Mesodermal cell (in vitro differentiated cells): ENCODE data around the gene ESAM. TPM values are rescaled to one million over a fixed set of nuclear protein-coding genes. Genes with fewer than 3 reads are reported as not detected.

ENCODE experiments used
- H3K27ac ChIP-seq: 2 replicates; pipeline ENCODE4 v1.7.0; 2013; ENCODE audit warnings: mild to moderate bottlenecking, low read depth, low read length, moderate library complexity; ENCODE audit not compliant: severe bottlenecking
- H3K36me3 ChIP-seq: 2 replicates; pipeline ENCODE4 v1.7.1; 2013; ENCODE audit warnings: mild to moderate bottlenecking, low read length, moderate library complexity; ENCODE audit not compliant: control insufficient read depth, insufficient read depth
- H3K4me1 ChIP-seq: one replicate; pipeline ENCODE4 v1.7.1; 2013; ENCODE audit warnings: mild to moderate bottlenecking, low read length; ENCODE audit not compliant: insufficient read depth, control insufficient read depth, poor library complexity, severe bottlenecking
- H3K4me3 ChIP-seq: 2 replicates; pipeline ENCODE4 v1.7.0; 2013; ENCODE audit warnings: low read length, control low read depth, mild to moderate bottlenecking; ENCODE audit not compliant: insufficient read depth, poor library complexity, severe bottlenecking; ENCODE audit errors: extremely low read depth
- H3K9me3 ChIP-seq: 2 replicates; pipeline ENCODE4 v1.7.1; 2013; ENCODE audit warnings: mild to moderate bottlenecking, low read length, moderate library complexity; ENCODE audit not compliant: control insufficient read depth
- WGBS, 2 experiments: methylation state at CpG; one replicate each; pipeline ENCODE4 v1.1.5; 2013; ENCODE audit warnings: missing lambda C conversion rate in 2 of 2; ENCODE audit not compliant: insufficient coverage in 2 of 2; 5-methylcytosine and 5-hydroxymethylcytosine counted together
- polyA plus RNA-seq, 2 experiments: library from polyadenylated mRNA; stranded (reverse); fragments of 50-300 nt; gene quantifications; one replicate each; pipeline ENCODE4 v1.2.3, GENCODE V29; 2013

Gene ESAM
- 97.5 TPM for polyA plus RNA-seq (2013, experiment 1 of 2)
- polyA plus RNA-seq (2013, experiment 2 of 2): 81.5 TPM

GRCh38 chr11:124762105-124762623, at the start of gene ESAM:
Gene ESAM (minus strand): TSS chr11:124762290. CDS start chr11:124762154, 136 bp downstream.
- H3K9me3 ChIP-seq: no peaks in the 10 kb centered on the region
- H3K4me3 ChIP-seq: peak within 1 kb of the TSS; percentile 54
- peak within 1 kb of the TSS; percentile 45 for H3K27ac ChIP-seq
- peaks cover 29% of the 10 kb centered on the region for H3K4me1 ChIP-seq
- peaks cover 32% of the 10 kb centered on the region for H3K36me3 ChIP-seq
- WGBS, 2 experiments: 0 to 1% methylated on average over 35 to 47 of the region's 55 CpGs

GRCh38 chr11:124811399-124812125, 49.5 kb upstream of the ESAM start:
- H3K27ac ChIP-seq: no peak overlapping the region
- H3K4me3 ChIP-seq: no peak overlapping the region
- H3K9me3 ChIP-seq: no peaks in the 10 kb centered on the region
- no peaks in the 10 kb centered on the region for H3K36me3 ChIP-seq
- 86 to 90% methylated on average over 3 of the region's 10 CpGs for WGBS, 2 experiments
- H3K4me1 ChIP-seq: peaks cover 10% of the 10 kb centered on the region

- no peak overlapping the region for H3K4me3 ChIP-seq
- no peaks in the 10 kb centered on the region for H3K9me3 ChIP-seq
- H3K27ac ChIP-seq: no peak overlapping the region
- H3K36me3 ChIP-seq: no peaks in the 10 kb centered on the region
- peaks cover 5% of the 10 kb centered on the region for H3K4me1 ChIP-seq
- 96 to 100% methylated on average over 3 to 6 of the region's 6 CpGs for WGBS, 2 experiments
These were observed 45.7 kb upstream of the ESAM start for GRCh38 chr11:124807660-124808270.

- Histone ChIP-seq H3K36me3 (no peaks in the 10 kb centered on the region), H3K4me1 (no peaks in the 10 kb centered on the region), H3K4me3 (no peak overlapping the region), H3K9me3 (no peaks in the 10 kb centered on the region), H3K27ac (no peak overlapping the region)
- WGBS, 2 experiments: 96 to 100% methylated on average over 2 to 5 of the region's 5 CpGs
These were observed 45.1 kb upstream of the ESAM start for GRCh38 chr11:124807201-124807600.

GRCh38 chr11:124804884-124805283, 42.8 kb upstream of the ESAM start:
- WGBS, 2 experiments: 80 to 100% methylated on average over 1 to 3 of the region's 3 CpGs
- no peak overlapping the region for H3K27ac ChIP-seq
- H3K9me3 ChIP-seq: no peaks in the 10 kb centered on the region
- no peak overlapping the region for H3K4me3 ChIP-seq
- H3K4me1 ChIP-seq: peaks cover 10% of the 10 kb centered on the region
- H3K36me3 ChIP-seq: no peaks in the 10 kb centered on the region

- Histone ChIP-seq H3K4me1 (peaks cover 10% of the 10 kb centered on the region), H3K27ac (no peak overlapping the region), H3K36me3 (no peaks in the 10 kb centered on the region), H3K4me3 (no peak overlapping the region), H3K9me3 (no peaks in the 10 kb centered on the region)
- WGBS, 2 experiments: 74 to 82% methylated on average over 3 to 4 of the region's 8 CpGs
These were observed 39.7 kb upstream of the ESAM start for GRCh38 chr11:124801636-124802312.

GRCh38 chr11:124801014-124801413, 38.9 kb upstream of the ESAM start:
- H3K27ac ChIP-seq: peak overlapping the region; percentile 95
- H3K36me3 ChIP-seq: peaks cover 4% of the 10 kb centered on the region
- peaks cover 10% of the 10 kb centered on the region for H3K4me1 ChIP-seq
- peak overlapping the region; percentile 68 for H3K4me3 ChIP-seq
- 0 to 36% methylated on average over 1 to 5 of the region's 8 CpGs for WGBS, 2 experiments
- H3K9me3 ChIP-seq: no peaks in the 10 kb centered on the region

- Histone ChIP-seq H3K27ac (peak within 1 kb of the TSS; percentile 95), H3K4me1 (peaks cover 10% of the 10 kb centered on the region), H3K4me3 (peak within 1 kb of the TSS; percentile 68), H3K36me3 (peaks cover 5% of the 10 kb centered on the region), H3K9me3 (no peaks in the 10 kb centered on the region)
- 0% methylated on average over 43 to 44 of the region's 62 CpGs for WGBS, 2 experiments
These were observed 38.3 kb upstream of the ESAM start, which contains the start of gene MSANTD2 for GRCh38 chr11:124800226-124800929. Gene MSANTD2 (minus strand): TSS chr11:124800406. CDS start chr11:124800380, 26 bp downstream.

- peak overlapping the region; percentile 95 for H3K27ac ChIP-seq
- peak overlapping the region; percentile 68 for H3K4me3 ChIP-seq
- WGBS, 2 experiments: 0 to 1% methylated on average over 60 to 67 of the region's 83 CpGs
These were observed 37.5 kb upstream of the ESAM start for GRCh38 chr11:124799348-124800225.

More at GRCh38 chr11:124799348-124800225, 37.5 kb upstream of the ESAM start:
- H3K9me3 ChIP-seq: no peaks in the 10 kb centered on the region
- peaks cover 10% of the 10 kb centered on the region for H3K4me1 ChIP-seq
- peaks cover 9% of the 10 kb centered on the region for H3K36me3 ChIP-seq
